HEK293T (cell line): ENCODE measurements around the gene LIPC.

ENCODE experiments used
- CTCF ChIA-PET: fragments of 350-600 bp; formaldehyde crosslinking; extraction: SDS; loops from one replicate; lab custom pipeline; 2021; ENCODE audit warnings: antibody characterized with exemption, inconsistent platforms; lab: Yijun Ruan, JAX
- POLR2A ChIA-PET: fragments of 350-600 bp; formaldehyde crosslinking; extraction: SDS; loops from one replicate; lab custom pipeline; 2020; ENCODE audit warnings: antibody characterized with exemption, inconsistent platforms; lab: Yijun Ruan, JAX
- DNase-seq: peaks from one replicate; pipeline ENCODE4 v3.0.0; 2012; ENCODE audit warnings: mixed read lengths; ENCODE audit errors: extremely low spot score
- ARNT ChIP-seq: fragments of 450-650 bp; IDR thresholded peaks from 2 replicates; pipeline ENCODE4 v1.6.1; 2017; ENCODE audit warnings: mild to moderate bottlenecking
- BHLHE40 ChIP-seq: fragments of 450-650 bp; IDR thresholded peaks from 2 replicates; pipeline ENCODE4 v1.6.1; 2016; ENCODE audit warnings: mild to moderate bottlenecking, moderate library complexity, borderline replicate concordance
- CTBP1 ChIP-seq: fragments of 450-650 bp; IDR thresholded peaks from 2 replicates; pipeline ENCODE4 v1.6.1; 2016; ENCODE audit warnings: borderline replicate concordance
- ELF4 ChIP-seq: fragments of 450-650 bp; IDR thresholded peaks from 2 replicates; pipeline ENCODE4 v1.6.1; 2017; ENCODE audit warnings: antibody characterized with exemption
- FOXA1 ChIP-seq: fragments of 450-650 bp; IDR thresholded peaks from 2 replicates; pipeline ENCODE4 v1.6.1; 2016; ENCODE audit warnings: mild to moderate bottlenecking
- FOXK2 ChIP-seq: fragments of 450-650 bp; IDR thresholded peaks from 2 replicates; pipeline ENCODE4 v1.6.1; 2016; ENCODE audit warnings: mild to moderate bottlenecking
- FOXM1 ChIP-seq: fragments of 450-650 bp; IDR thresholded peaks from 2 replicates; pipeline ENCODE4 v1.6.1; 2017; ENCODE audit warnings: mild to moderate bottlenecking, borderline replicate concordance
- HDGF ChIP-seq: fragments of 450-650 bp; IDR thresholded peaks from 2 replicates; pipeline ENCODE4 v1.6.1; 2017; ENCODE audit warnings: antibody characterized with exemption, borderline replicate concordance
- L3MBTL2 ChIP-seq: fragments of 450-650 bp; conservative IDR thresholded peaks from 2 replicates; pipeline ENCODE4 v1.6.1; 2016; ENCODE audit warnings: mild to moderate bottlenecking
- LEF1 ChIP-seq: fragments of 450-650 bp; IDR thresholded peaks from 2 replicates; pipeline ENCODE4 v1.6.1; 2017; ENCODE audit warnings: mild to moderate bottlenecking, borderline replicate concordance
- NFRKB ChIP-seq: fragments of 450-650 bp; IDR thresholded peaks from 2 replicates; pipeline ENCODE4 v1.6.1; 2016; ENCODE audit warnings: mild to moderate bottlenecking, moderate library complexity
- SP1 ChIP-seq: fragments of 450-650 bp; IDR thresholded peaks from 2 replicates; pipeline ENCODE4 v1.6.1; 2017
- SUZ12 ChIP-seq: fragments of 450-650 bp; IDR thresholded peaks from 2 replicates; pipeline ENCODE4 v1.6.1; 2016; ENCODE audit warnings: mild to moderate bottlenecking
- TARDBP ChIP-seq: fragments of 450-650 bp; IDR thresholded peaks from 2 replicates; pipeline ENCODE4 v1.6.1; 2016
- ZNF384 ChIP-seq: fragments of 450-650 bp; IDR thresholded peaks from 2 replicates; pipeline ENCODE4 v1.6.1; 2016
- TF ChIP-seq, protein P1 (sequence below): fragments of 450-650 bp; IDR thresholded peaks from 2 replicates; pipeline ENCODE4 v1.6.1; 2016

LIPC gene

DNA sequence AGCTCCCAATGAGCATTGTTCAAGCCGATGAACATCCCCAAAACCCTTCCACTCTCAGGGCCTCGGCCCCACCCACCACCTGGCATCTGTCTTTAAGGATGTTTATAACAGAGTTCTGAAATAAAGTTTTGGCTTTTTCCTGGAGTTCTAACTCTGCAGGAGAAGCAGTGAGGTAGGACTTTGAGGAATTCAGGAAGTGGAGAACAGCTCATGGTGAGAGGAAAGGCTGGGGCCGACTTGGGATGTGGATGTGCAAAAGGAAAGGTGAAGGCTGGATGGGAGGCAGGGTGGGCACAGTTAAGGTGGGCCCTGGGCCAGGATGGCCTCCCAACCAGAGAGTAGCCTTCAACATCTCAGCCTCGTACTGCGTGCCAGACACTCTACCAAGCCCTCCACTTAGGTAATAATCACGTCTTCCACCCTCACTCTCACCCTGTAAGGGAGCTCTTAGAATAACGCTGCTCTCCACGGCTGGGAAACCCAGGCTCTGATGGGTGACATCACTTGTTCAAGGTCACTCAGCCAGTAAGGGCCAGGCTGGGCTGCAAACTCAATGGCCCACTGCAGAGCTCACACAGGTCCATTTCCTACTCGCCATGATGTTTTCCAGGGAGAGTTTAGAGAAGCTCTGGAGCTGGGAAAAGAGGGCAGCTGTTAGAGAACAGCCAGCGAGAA lies 28.5 kb downstream of the LIPC start:
- DNase-seq: no peak
- CTCF ChIA-PET: interaction anchor here (0.6 kb wide), 1 partner anchor 99 kb away, joined by 3 read pairs; no protein-coding TSS in a partner anchor
- POLR2A ChIA-PET: no interaction called here
- TF ChIP-seq LEF1 (no peak), SP1 (no peak), ZNF384 (no peak), FOXK2 (no peak), BHLHE40 (no peak), HDGF (no peak), FOXA1 (no peak), CTBP1 (no peak), TARDBP (no peak), NFRKB (no peak), ARNT (no peak), ELF4 (no peak), FOXM1 (no peak), L3MBTL2 (no peak)
- TF ChIP-seq, protein P1, sequence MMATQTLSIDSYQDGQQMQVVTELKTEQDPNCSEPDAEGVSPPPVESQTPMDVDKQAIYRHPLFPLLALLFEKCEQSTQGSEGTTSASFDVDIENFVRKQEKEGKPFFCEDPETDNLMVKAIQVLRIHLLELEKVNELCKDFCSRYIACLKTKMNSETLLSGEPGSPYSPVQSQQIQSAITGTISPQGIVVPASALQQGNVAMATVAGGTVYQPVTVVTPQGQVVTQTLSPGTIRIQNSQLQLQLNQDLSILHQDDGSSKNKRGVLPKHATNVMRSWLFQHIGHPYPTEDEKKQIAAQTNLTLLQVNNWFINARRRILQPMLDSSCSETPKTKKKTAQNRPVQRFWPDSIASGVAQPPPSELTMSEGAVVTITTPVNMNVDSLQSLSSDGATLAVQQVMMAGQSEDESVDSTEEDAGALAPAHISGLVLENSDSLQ: no peak

DNA sequence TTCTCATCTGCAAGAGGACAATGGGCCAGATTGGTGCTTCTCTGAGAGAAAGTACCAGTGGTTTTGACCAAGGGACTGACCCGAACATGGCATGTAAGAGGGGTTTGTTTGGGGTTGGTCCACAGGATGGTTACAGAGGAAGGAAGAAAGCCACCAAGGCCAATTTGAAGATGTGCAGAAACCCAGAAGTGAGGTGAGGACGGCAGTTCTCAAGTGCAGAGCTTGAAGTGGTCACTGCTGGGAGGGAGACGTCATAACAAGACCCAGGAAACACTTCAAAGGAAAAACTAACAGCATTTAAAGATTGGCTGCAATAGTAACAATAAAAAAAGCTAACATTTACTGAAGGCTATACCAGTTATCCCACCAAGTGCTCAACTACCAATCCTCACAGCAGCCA lies 29.1 kb downstream of the LIPC start:
- CTCF ChIA-PET: interaction anchor here (0.6 kb wide), 1 partner anchor 100 kb away, joined by 3 read pairs; no protein-coding TSS in a partner anchor
- DNase-seq: no peak
- POLR2A ChIA-PET: no interaction called here
- no peak for TF ChIP-seq ARNT
- no peak for TF ChIP-seq ELF4

DNA sequence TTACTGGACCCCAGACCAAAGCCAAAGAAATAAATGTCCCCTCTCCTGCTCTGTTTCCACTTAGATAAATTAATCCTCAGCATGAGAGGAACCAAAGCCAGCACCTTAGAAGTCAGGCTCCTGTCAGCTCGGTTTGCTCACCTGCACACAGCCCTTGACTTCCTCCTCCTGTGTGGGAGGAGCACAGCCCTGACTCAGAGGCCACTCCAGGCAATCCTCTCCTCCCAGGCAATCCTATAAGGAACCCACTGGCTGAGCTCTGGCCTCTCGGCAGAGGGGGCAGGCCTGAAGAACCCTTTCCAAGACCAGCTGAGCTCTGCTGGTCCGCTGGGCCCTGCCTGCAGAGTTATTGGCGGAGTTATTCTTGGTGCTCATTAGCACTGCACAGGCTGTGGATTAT lies 30.8 kb downstream of the LIPC start:
- no peak for DNase-seq
- CTCF ChIA-PET: no interaction called here
- TF ChIP-seq TARDBP (no peak), NFRKB (no peak), L3MBTL2 (no peak), LEF1 (no peak), ELF4 (no peak), HDGF (no peak), ZNF384 (no peak), CTBP1 (no peak), FOXK2 (no peak), SUZ12 (no peak), ARNT (no peak), BHLHE40 (no peak), FOXM1 (no peak)
- TF ChIP-seq, protein P1: no peak
- POLR2A ChIA-PET: no interaction called here

DNA sequence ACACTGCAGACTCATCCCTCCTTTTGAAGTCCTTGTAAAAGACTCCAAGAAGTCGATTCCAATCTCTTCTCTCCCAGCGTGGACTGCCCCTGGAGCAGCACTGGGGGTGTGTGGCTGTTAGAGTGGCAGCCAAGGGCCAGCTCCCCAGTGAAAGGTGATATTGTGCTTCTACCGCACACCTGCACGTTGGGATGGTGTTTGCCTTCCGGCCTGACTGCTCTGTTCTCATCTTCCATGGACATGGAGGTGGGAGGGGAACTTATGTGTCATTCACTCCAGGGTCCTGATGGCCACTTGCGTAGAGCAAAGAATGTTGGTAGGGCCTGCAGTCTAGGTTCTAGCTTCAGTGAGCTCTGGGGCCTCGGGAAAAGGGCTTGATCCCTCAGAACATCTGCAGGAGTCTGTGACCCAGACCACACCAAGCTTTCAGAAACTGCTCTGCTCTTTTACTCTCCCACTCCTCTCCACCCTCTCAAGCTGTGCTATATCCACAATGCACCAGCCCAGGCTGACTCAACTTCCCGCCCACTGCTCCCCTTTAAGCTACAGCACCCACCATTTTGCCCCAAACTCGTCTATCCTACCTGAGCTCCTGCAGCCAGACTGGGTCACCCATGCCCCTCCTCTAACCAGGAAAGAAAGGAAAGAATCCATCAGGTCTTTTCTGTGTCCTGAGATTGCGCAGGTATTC lies 31.3 kb downstream of the LIPC start:
- no peak for DNase-seq
- CTCF ChIA-PET: no interaction called here
- POLR2A ChIA-PET: no interaction called here
- TF ChIP-seq TARDBP (no peak), BHLHE40 (no peak)

DNA sequence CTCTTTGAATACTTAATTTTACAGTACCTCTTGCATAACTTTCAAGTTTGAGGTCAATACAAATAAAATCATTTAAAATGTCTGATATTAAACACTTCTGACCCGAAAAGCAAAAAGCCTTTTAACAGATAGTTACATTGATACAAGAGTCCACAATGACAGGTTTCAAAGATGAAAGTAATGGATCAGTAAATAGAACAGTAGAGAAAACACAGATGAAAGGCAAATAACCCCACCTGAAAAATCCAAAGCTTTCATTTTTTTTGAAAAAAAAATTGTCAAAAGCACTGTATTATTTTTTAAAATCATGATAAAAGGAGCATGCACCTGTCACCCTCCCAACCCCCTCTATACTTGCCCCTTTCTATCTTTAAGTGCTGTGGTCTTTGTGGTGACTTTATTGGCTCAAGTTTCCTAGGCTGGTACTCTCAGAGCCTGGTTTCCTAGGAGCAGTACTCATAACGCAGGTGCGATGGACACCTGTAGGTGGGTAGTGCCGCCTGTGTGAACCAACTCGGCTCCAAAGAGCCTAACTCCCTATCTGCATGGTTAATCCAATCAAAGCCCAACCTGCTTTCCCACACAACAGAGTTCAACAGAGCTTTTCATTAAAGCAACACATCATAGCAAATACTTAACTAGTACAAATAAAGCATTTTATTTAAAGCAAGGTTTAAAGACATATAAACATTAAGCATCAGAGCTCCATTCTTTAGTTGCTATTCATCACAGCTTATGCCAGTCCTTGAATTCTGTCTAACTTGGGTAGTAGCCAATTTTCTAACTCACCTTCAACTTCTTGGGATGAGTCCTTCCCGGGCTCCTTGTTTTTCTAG lies 32.2 kb downstream of the LIPC start:
- DNase-seq: no peak
- ChIA-PET POLR2A (no interaction called here), CTCF (no interaction called here)
- TF ChIP-seq, protein P1: no peak
- TF ChIP-seq SUZ12 (no peak), SP1 (no peak), LEF1 (no peak), CTBP1 (no peak), ARNT (no peak), TARDBP (no peak), FOXM1 (no peak), FOXA1 (no peak)

DNA sequence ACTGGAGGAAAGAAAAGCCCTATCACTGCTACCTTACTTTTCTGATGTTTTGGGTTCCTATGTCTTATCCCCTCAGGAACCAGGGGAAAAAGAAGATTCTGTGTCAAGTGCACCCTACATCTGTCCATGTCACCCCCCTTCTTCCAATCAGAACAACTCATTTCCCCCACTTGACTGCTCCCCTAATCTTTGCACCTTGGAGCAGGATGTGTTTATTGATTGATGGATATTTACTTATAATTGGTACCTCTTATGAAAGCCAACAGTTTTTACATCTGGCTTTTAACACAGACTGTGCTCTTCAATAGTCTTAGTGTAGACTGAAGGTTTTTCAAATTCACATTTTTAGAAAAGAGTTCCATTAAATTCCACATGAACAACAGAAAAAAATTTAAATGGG lies 33.3 kb downstream of the LIPC start:
- POLR2A ChIA-PET: no interaction called here
- no peak for DNase-seq
- no peak for TF ChIP-seq SP1
- TF ChIP-seq LEF1: no peak
- TF ChIP-seq ELF4: no peak
- no peak for TF ChIP-seq TARDBP
- TF ChIP-seq L3MBTL2: no peak
- no peak for TF ChIP-seq FOXM1
- no peak for TF ChIP-seq HDGF
- TF ChIP-seq CTBP1: no peak
- TF ChIP-seq SUZ12: no peak
- TF ChIP-seq FOXK2: no peak
- TF ChIP-seq ZNF384: no peak
- TF ChIP-seq, protein P1: no peak
- TF ChIP-seq FOXA1: no peak
- CTCF ChIA-PET: no interaction called here
